Measurements from ENCODE around the gene DCHS2.

Gene DCHS2

DNA sequence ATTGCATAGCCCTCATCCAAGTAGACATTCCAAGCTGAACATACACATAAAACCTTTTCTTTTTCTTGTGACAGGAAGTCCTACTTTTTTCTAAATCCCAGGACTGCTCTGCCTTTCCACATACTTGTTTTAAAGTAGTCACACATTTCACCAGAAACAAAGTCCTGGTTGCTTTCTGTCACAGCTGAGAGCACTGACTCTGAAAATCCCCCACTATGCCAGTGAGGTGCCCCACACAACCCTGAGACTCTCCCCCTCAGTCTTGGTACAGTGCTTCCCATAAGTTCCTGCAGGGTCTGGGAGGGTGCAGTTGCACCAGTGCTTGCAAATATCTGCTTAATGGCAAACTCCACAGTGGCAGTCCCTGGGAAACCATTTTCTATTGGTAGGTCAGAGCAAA lies 84.2 kb downstream of the DCHS2 start:
- Histone ChIP-seq H4K20me1 (ENCODE audit: insufficient read depth, low read length) (no peaks in the 10 kb centered on the region), H3K4me2 (ENCODE audit: low read length) (no peak overlapping the region), H3K4me1 (ENCODE audit: insufficient read depth, low read length, severe bottlenecking) (no peaks in the 10 kb centered on the region), H3K79me2 (ENCODE audit: insufficient read depth, low read length) (no peaks in the 10 kb centered on the region), H3K36me3 (ENCODE audit: insufficient read depth, low read length) (no peaks in the 10 kb centered on the region), H3K9me2 (ENCODE audit: low read depth, low read length) (no peaks in the 10 kb centered on the region), H3K27ac (ENCODE audit: low read depth, low read length, poor library complexity, severe bottlenecking) (no peak overlapping the region), H3K27me3 (ENCODE audit: insufficient read depth, low read length) (no peaks in the 10 kb centered on the region), H3K9me3 (ENCODE audit: low read length) (no peaks in the 10 kb centered on the region), H3F3A (ENCODE audit: insufficient read depth, low read length) (no peaks in the 10 kb centered on the region), H3K9ac (ENCODE audit: low read length) (no peak overlapping the region), H3K4me3 (ENCODE audit: low read depth, low read length, poor library complexity, severe bottlenecking) (no peak overlapping the region), H2AFZ (ENCODE audit: low read length) (no peak overlapping the region)
- TF ChIP-seq EZH2 (IDR thresholded peaks at IDR 0.05; ENCODE audit: borderline replicate concordance, low read length) = no peak
- TF ChIP-seq, protein P1, sequence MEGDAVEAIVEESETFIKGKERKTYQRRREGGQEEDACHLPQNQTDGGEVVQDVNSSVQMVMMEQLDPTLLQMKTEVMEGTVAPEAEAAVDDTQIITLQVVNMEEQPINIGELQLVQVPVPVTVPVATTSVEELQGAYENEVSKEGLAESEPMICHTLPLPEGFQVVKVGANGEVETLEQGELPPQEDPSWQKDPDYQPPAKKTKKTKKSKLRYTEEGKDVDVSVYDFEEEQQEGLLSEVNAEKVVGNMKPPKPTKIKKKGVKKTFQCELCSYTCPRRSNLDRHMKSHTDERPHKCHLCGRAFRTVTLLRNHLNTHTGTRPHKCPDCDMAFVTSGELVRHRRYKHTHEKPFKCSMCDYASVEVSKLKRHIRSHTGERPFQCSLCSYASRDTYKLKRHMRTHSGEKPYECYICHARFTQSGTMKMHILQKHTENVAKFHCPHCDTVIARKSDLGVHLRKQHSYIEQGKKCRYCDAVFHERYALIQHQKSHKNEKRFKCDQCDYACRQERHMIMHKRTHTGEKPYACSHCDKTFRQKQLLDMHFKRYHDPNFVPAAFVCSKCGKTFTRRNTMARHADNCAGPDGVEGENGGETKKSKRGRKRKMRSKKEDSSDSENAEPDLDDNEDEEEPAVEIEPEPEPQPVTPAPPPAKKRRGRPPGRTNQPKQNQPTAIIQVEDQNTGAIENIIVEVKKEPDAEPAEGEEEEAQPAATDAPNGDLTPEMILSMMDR (IDR thresholded peaks at IDR 0.05; ENCODE audit: low read length) = no peak

DNA sequence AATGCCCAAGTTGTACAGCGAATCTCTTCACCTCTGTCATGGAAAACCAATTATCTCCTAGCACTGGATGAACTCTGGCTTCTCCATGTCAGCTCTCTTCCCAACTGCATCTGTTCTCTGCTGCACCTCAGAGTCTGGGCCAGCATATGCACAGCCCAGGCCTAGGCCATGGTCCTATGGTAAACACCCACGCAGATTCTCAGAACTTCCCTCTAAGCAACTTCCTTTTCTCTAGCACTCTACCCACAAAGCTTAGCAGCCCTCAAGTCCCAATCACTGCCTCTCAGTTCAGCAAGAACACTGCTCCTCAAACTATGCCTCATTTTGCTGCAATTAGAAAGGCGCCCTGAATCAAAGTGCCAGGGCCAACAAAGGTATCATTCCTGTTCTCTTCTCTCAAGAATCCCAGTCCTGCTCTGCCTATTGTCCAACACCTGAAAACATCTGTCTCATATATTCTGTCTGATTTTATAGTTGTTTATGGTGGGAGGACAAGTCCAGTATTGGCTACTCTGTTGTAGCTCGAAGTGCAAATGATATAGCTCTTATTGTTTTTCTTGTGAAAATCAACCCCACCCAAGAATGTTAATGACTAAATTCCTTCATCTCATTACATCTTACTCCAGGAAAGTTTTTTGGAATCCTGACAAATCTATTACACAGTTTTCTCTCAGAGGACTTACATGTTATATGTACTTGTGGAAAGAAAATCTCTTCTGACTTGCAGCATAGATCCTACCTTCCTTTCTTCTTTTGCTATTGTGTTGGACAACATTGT lies 85.4 kb downstream of the DCHS2 start:
- Histone ChIP-seq H3K79me2 (ENCODE audit: insufficient read depth, low read length) (no peaks in the 10 kb centered on the region), H3K4me2 (ENCODE audit: low read length) (no peak overlapping the region), H3K36me3 (ENCODE audit: insufficient read depth, low read length) (no peaks in the 10 kb centered on the region), H3K4me3 (ENCODE audit: low read depth, low read length, poor library complexity, severe bottlenecking) (no peak overlapping the region), H3K4me1 (ENCODE audit: insufficient read depth, low read length, severe bottlenecking) (no peaks in the 10 kb centered on the region), H3K27ac (ENCODE audit: low read depth, low read length, poor library complexity, severe bottlenecking) (no peak overlapping the region), H3K9ac (ENCODE audit: low read length) (no peak overlapping the region), H3F3A (ENCODE audit: insufficient read depth, low read length) (no peaks in the 10 kb centered on the region), H3K9me3 (ENCODE audit: low read length) (no peaks in the 10 kb centered on the region), H3K27me3 (ENCODE audit: insufficient read depth, low read length) (no peaks in the 10 kb centered on the region), H3K9me2 (ENCODE audit: low read depth, low read length) (no peaks in the 10 kb centered on the region), H4K20me1 (ENCODE audit: insufficient read depth, low read length) (no peaks in the 10 kb centered on the region), H2AFZ (ENCODE audit: low read length) (no peak overlapping the region)
- no peak for TF ChIP-seq EZH2 (IDR thresholded peaks at IDR 0.05; ENCODE audit: borderline replicate concordance, low read length)
- TF ChIP-seq, protein P1 (IDR thresholded peaks at IDR 0.05; ENCODE audit: low read length) = no peak

DNA sequence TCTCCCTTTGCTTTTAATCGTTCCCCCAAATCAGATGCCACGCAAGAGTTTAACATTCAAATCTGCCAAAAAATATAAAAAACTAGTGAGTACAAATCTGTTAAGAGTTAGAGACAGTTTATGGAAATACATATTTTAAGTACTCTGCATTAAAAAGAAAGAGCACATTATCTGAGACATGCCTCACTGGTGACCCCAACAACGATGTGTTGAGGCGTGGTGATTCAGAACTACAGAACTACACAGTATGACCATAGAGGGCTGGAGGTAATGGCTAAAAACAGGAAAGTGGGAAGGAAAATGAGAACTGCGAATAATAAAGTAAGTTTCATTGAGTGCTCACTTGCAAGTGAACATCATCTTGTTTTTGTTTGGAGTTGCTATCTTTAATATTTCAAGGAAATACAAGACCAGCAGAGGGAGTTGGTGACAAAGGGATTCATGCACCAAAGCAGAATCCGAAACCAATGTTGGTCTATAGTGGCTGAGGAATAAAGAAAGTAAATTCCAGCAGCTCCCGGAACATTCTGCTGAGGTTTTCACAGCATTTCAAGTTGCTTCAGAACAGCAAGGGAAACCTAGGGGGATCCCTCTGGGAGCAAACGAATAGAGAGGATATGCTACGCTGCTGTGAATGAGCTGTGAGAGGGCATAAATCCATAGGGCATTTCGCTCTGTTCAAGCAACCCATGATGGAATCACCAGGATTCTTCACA lies 92.2 kb downstream of the DCHS2 start:
- Histone ChIP-seq H3K4me3 (ENCODE audit: low read depth, low read length, poor library complexity, severe bottlenecking) (no peak overlapping the region), H3K27ac (ENCODE audit: low read depth, low read length, poor library complexity, severe bottlenecking) (no peak overlapping the region), H3K9me2 (ENCODE audit: low read depth, low read length) (no peaks in the 10 kb centered on the region), H2AFZ (ENCODE audit: low read length) (no peak overlapping the region), H4K20me1 (ENCODE audit: insufficient read depth, low read length) (no peaks in the 10 kb centered on the region), H3K4me2 (ENCODE audit: low read length) (no peak overlapping the region), H3K9me3 (ENCODE audit: low read length) (no peaks in the 10 kb centered on the region), H3K36me3 (ENCODE audit: insufficient read depth, low read length) (no peaks in the 10 kb centered on the region), H3F3A (ENCODE audit: insufficient read depth, low read length) (no peaks in the 10 kb centered on the region), H3K79me2 (ENCODE audit: insufficient read depth, low read length) (no peaks in the 10 kb centered on the region), H3K4me1 (ENCODE audit: insufficient read depth, low read length, severe bottlenecking) (no peaks in the 10 kb centered on the region), H3K27me3 (ENCODE audit: insufficient read depth, low read length) (no peaks in the 10 kb centered on the region; the same call in 1 of the 2 replicates), H3K9ac (ENCODE audit: low read length) (no peak overlapping the region)
- TF ChIP-seq, protein P1 (IDR thresholded peaks at IDR 0.05; ENCODE audit: low read length) = no peak
- no peak for TF ChIP-seq EZH2 (IDR thresholded peaks at IDR 0.05; ENCODE audit: borderline replicate concordance, low read length)
